Stimulated activated CD4-positive, alpha-beta T cell treated with anti-CD3 and anti-CD28 coated beads, Interleukin-4, amount 100 ng/mL, for 1 hour (primary cell): ENCODE measurements around the gene YPEL2.
"Not testable (repeated sequence)": the region's sequence is repeated elsewhere in the genome, so short reads cannot be mapped to it uniquely, and the experiment has no call there.

ENCODE experiments used
- DNase-seq: peaks from one replicate; pipeline ENCODE4 v3.0.0-alpha.2; 2020

Gene YPEL2

DNA sequence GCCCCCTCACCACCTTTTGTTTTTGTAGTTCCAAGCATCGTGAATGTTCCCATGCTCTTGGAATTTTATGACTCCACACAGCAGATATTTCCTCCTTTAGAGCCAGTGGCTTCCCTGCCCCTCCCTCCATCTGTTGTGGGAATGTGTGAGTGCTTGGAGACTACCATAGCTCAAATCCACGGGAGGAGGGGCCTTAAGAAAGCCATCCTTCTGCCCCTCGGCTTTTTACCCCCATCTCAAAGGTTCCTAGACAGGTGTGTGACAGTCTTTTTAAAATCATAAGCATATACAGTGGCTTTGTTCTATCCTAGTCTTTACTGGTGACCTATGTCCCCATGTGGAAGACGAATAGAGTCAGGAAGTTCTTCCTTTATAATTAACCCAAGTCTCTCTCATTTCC lies 47.2 kb downstream of the YPEL2 start:
- no peak for DNase-seq

DNA sequence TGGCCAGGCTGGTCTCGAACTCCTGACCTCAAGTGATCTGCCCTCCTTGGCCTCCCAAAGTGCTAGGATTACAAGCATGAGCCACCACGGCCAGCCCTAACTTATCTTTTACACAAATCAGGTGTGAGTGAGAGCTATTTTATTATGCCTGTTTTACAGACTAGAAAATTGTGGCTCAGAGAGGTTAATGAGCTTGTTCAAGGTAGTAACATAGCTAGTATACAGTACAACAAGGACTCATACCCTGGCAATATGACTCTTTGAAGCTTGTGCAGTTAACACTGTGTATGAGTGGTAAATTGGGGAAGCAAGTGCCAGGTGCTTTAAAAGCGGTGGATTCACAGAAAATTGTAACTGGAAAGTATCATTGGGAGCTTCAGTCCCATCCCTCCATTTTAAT lies 49.0 kb downstream of the YPEL2 start:
- DNase-seq, result no peak

DNA sequence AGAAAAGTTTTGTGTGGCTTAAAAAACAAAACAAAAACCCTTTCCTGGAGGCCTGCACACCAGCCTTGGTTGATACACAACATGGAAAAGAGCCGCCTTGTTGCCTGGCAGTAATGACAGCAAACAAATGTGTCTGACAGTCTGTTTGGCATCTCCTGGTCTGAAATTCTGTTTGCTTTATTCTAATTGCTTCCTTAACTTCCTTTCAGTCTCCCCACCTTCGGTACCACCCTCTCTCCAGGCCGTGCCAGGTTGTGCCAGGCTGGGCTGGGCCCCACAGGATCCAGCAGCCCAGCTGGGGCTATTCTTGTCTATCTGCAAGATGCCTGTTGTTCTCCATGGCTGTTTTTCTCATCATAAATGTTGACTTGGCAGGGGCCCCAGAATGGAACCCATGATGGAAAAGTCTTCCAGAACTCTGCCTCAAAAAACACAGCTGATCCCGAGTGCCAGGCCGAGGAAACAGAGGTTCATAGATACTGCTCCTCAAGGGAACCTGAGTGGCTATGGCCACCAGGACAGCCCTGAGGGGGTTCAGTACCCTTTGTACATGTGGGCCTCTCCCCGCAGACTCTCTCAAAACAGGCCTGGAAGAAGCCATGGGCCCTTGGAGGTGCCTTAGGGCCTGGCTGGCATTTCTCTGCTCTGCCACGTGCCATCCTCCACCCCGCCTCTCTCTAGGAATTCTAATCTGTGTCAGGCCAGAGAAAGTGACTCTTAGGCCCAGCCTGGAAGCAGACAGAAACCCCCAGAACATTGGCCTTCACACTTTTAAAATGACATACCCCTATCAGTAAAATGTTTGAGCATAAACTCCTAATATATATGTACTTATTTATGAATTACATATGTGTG lies 50.5 kb downstream of the YPEL2 start:
- no peak for DNase-seq

DNA sequence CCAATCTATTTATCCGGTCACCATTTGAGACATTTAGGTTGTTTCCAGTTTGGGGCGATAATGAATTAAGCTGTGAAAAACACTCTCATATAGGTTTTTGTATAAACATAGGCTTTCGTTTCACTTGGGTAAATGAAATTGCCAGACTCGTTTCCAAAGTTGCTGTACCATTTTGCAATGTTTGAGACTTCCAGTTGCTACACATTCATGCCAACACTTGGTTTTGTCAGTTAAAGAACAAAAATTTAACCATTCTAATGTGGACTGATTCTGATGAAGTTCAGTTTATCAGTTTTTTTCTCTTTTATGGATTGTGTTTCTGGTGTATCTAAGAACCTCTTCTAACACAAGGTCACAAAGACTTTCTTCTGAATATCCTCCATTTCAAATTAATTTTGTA lies 52.4 kb downstream of the YPEL2 start:
- DNase-seq, result no peak

- DNase-seq, result no peak
These were observed 56.1 kb downstream of the YPEL2 start for GRCh38 chr17:59387351-59388068.

DNA sequence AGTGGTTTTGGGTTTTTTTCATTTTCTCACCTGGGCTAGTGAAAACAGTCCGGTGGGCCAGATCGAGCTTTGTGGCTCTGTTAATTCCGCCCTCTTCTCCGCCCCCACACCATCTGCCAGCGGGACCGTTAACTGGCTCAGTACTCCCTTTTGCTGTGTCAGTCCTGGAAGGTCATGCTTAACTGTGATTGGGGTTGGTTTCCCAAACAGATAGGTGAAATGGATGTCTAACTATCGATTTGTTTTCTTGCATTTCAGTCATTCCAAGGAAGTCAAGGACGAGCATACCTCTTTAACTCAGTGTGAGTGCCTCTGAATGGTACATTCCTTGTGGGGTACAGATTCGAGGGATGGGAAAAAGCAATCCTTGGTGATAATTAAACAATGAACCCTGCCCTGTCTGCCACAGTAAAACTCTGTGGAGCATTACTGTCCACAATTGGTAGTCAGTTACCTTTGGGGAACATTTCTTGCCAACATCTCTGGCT lies 56.7 kb downstream of the YPEL2 start:
- DNase-seq, result no peak

DNA sequence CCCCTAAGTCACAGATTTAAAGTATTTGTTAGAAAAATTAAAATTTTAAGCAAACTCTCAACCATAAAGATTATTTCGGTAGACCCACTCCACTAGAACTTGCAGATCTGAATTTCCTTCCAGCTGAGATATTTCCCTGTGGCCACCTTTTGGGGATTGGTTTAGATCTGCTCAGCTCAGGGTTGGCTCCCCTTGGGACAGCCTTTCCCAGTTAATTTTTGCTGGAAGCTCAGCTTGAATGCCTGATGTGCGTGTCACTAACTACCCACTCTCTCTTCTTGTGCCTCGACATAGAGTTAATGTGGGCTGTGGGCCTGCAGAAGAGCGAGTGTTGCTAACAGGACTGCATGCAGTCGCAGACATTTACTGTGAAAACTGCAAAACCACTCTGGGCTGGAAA lies 57.6 kb downstream of the YPEL2 start:
- DNase-seq, result no peak

DNA sequence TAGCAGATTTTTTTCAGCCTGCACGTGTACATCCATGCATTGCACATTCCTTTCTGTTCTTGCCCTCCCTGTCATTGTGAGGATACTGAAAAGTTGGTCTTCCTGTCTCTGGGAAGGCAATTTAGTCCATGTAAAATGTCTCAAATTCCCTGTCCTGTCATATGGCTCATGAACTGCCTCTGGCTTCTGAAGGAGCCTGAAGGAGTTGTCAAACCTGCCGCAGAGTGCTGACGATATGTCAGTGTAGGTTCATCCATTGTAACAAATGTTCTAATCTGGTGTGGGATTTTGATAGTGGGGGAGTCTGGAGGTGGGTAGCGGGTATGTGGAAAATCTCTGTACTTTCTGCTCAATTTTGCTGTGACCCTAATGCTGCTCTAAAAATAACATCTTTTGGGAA lies 59.6 kb downstream of the YPEL2 start:
- DNase-seq, result no peak

- DNase-seq, result no peak
These were observed 61.7 kb downstream of the YPEL2 start for GRCh38 chr17:59392973-59393679.

DNA sequence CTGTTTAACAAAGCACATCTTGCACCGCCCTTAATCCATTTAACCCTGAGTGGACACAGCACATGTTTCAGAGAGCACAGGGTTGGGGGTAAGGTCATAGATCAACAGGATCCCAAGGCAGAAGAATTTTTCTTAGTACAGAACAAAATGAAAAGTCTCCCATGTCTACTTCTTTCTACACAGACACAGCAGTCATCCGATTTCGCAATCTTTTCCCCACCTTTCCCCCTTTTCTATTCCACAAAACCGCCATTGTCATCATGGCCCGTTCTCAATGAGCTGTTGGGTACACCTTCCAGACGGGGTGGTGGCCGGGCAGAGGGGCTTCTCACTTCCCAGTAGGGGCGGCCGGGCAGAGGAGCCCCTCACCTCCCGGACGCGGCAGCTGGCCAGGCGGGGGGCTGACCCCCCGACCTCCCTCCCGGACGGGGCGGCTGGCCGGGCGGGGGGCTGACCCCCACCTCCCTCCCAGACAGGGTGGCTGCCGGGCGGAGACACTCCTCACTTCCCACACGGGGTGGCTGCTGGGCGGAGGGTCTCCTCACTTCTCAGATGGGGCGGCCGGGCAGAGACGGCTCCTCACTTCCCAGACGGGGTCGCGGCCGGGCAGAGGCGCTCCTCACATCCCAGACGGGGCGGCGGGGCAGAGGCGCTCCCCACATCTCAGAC lies 62.4 kb downstream of the YPEL2 start:
- not testable (repeated sequence) for DNase-seq

GRCh38 chr17:59396134-59396826 lies 64.8 kb downstream of the YPEL2 start:
- DNase-seq, result no peak

GRCh38 chr17:59397316-59398073 lies 66.0 kb downstream of the YPEL2 start:
- no peak for DNase-seq

GRCh38 chr17:59399914-59400313 lies 68.5 kb downstream of the YPEL2 start:
- DNase-seq, result no peak

DNA sequence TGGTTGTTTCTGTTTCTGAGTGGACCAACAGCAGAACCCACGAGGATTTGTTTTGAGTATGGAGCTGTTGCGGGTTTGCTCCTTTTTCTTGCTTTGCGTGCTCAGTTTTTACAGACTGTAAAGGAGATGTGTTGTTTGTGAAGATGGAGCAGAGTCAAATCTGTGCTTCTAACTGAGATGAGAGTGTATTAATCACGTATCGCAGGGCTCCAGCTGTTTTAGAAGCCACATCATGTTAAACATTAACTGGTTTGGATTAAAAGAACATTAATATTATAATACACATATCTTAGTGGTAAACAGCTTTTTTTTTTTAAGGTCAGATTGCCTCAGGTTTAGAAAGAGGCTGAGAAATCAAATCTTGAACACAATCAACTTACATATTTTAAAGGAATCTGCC lies 69.4 kb downstream of the YPEL2 start:
- no peak for DNase-seq

GRCh38 chr17:59401274-59401673 lies 69.8 kb downstream of the YPEL2 start:
- no peak for DNase-seq

GRCh38 chr17:59401725-59402124 lies 70.3 kb downstream of the YPEL2 start:
- no peak for DNase-seq

GRCh38 chr17:59402760-59403159 lies 71.3 kb downstream of the YPEL2 start:
- DNase-seq, result no peak

- DNase-seq, result no peak
These were observed 73.0 kb downstream of the YPEL2 start for GRCh38 chr17:59404471-59404870.

DNA sequence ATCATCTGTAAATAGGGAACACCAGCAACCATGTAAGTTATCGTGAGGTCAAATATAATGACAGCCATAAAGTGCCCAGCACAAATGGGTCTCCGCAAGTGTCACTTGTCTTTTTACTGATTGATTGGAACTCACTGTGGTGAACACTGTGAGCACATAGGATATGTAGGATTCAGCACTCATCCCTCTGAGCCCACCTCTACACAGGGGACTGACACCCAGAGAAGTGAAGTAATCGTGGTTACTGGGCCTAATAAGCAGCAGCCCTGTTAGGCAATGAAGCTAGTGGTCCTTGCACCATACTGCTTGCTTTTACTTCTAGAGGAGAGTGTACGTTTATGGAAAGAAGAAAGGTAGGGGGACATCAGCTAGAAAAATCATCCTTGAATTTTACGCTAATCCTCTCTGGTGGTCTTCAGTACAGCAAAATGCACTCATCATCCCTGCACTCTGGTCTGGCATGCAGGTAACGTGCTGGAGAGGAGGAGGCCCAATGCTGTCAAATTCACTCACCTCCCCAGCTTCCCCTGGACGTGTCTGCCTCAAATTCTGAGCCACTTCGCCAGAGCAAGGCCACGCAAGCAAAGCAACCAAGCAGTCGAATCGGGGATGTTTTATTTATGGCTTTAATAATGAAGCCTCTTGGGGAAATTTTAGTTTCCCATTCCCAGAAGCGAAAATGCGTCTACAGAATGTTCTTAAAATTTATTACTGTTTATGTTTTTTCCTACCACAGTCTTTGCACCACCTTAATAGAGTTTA lies 74.7 kb downstream of the YPEL2 start:
- no peak for DNase-seq

DNA sequence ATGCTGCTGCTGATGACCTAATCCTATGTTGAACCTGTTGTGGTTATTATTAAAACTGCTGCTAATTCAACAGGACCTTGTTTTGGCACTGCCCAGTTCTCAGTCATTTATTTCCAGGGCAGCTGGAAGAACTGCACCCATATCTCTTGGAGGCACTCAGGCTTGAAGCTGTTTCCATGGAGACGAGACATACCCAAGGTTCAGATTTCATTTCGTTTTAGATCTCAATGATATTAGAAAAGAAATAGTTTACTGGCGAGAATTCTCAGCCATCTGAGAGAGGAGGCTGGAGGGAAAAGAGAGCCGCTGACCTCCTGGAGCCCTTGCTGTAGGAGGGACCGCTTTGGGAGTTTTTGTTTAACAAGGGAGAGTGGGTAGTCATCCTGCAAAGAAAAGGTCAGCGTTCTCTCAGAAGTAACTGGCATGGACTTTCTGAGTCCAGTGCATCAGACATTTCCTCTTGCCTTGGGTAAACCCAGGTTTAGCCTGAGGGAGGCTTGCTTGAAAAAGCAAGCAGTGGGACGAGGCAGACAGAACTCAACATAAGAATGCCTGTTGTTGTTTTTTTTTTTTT lies 75.4 kb downstream of the YPEL2 start:
- no peak for DNase-seq
